OCI-LY7 (cell line): Measurements from ENCODE around the gene USP32.

Experiments
- EZH2phosphoT487 ChIP-seq: fragments of 200-600 bp; sonication (generic); IDR thresholded peaks from 2 replicates; pipeline ENCODE4 v1.6.1; 2018; ENCODE audit warnings: low read depth, borderline replicate concordance, mild to moderate bottlenecking, mixed run types, antibody characterized with exemption, low read length, moderate library complexity, mixed read lengths
- TF ChIP-seq, protein P1 (sequence below): fragments of 200-600 bp; sonication (generic); conservative IDR thresholded peaks from 2 replicates; pipeline ENCODE4 v1.5.1; 2014; ENCODE audit warnings: mild to moderate bottlenecking, antibody characterized with exemption, low read length, moderate library complexity, mixed read lengths

DNA sequence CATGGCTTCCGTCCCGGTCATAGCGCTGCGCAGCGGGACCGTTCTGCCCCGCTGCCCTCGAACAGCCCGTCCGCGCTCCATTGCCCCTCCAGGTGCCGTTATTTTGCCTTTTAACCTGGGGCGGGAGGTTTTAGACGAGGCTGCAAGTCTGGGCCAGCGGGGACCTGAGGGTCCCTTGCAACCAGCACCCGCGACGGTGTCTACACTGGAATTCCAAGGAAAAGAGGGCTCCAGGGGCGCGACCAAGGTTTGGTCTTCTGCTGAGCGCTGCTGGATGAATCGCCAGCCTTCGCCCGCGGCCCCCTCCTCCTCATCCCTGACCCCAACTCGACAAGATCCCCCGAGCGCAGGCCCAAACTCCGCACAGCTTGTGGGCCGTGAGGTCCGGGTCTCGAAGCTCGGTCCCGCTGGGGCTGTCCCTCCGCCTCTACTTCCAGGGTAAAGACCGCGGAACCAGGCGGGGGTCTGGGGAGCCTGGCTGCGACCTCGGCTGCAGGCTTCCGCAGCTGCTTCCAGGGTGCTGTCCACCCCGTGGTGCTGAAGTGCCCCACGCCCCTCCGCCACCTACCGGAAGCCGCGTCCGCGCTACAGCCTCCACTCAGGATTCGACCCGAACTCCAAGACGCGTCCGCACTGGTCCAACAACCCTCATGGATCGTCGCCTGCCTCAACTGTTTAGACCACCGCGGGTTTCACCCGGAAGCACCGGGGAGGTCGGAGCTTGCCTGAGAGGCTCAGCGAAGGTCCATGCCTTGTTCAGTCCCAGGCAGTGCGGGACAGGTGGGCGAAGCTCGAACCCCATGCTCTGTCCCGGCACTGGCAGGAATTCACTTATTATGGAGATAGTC is 252.3 kb downstream of the USP32 start:
- TF ChIP-seq, protein P1, sequence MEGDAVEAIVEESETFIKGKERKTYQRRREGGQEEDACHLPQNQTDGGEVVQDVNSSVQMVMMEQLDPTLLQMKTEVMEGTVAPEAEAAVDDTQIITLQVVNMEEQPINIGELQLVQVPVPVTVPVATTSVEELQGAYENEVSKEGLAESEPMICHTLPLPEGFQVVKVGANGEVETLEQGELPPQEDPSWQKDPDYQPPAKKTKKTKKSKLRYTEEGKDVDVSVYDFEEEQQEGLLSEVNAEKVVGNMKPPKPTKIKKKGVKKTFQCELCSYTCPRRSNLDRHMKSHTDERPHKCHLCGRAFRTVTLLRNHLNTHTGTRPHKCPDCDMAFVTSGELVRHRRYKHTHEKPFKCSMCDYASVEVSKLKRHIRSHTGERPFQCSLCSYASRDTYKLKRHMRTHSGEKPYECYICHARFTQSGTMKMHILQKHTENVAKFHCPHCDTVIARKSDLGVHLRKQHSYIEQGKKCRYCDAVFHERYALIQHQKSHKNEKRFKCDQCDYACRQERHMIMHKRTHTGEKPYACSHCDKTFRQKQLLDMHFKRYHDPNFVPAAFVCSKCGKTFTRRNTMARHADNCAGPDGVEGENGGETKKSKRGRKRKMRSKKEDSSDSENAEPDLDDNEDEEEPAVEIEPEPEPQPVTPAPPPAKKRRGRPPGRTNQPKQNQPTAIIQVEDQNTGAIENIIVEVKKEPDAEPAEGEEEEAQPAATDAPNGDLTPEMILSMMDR, result no peak
- TF ChIP-seq EZH2phosphoT487, result no peak
